Measurements from ENCODE around the gene FAS.
A peak's percentile ranks its signal among the peaks of the same experiment; 100 is the strongest.

FAS gene

DNA sequence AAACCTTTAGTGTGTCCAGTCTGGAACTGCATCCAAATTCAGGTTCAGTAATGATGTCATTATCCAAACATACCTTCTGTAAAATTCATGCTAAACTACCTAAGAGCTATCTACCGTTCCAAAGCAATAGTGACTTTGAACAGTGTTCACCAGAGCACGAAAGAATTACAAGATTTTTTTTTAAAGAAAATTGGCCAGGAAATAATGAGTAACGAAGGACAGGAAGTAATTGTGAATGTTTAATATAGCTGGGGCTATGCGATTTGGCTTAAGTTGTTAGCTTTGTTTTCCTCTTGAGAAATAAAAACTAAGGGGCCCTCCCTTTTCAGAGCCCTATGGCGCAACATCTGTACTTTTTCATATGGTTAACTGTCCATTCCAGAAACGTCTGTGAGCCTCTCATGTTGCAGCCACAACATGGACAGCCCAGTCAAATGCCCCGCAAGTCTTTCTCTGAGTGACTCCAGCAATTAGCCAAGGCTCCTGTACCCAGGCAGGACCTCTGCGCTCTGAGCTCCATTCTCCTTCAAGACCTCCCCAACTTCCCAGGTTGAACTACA lies 694 bp upstream of the FAS start:
- H3K9me2 ChIP-seq (replicated peaks; ENCODE audit: low read depth, low read length): no peaks in the 10 kb centered on the region
- peak overlapping the region; percentile 82 for H3K4me2 ChIP-seq (ENCODE audit: low read depth, low read length, poor library complexity, severe bottlenecking)
- no peaks in the 10 kb centered on the region for H4K20me1 ChIP-seq (ENCODE audit: insufficient read depth, low read length, poor library complexity, severe bottlenecking)
- peak overlapping the region; percentile 99 for H3K9ac ChIP-seq (ENCODE audit: low read depth, low read length, poor library complexity, severe bottlenecking)
- peak overlapping the region; percentile 93; the same call in 1 of the 2 replicates for H2AFZ ChIP-seq (ENCODE audit: low read length)
- peaks cover 6% of the 10 kb centered on the region for H3K27me3 ChIP-seq (ENCODE audit: insufficient read depth, low read length, poor library complexity, severe bottlenecking)
- no peak for TF ChIP-seq CTCF (conservative IDR thresholded peaks at IDR 0.05; ENCODE audit: low read length)
- no peak for TF ChIP-seq EZH2phosphoT487 (IDR thresholded peaks at IDR 0.05; ENCODE audit: borderline replicate concordance)
- no peaks in the 10 kb centered on the region for H3K9me3 ChIP-seq (ENCODE audit: insufficient read depth, low read depth, low read length)
- H3F3A ChIP-seq (ENCODE audit: low read depth): peaks cover 11% of the 10 kb centered on the region; the same call in 1 of the 2 replicates
- no peaks in the 10 kb centered on the region for H3K36me3 ChIP-seq (ENCODE audit: insufficient read depth, low read length)
- H3K79me2 ChIP-seq (ENCODE audit: insufficient read depth, low read length): peaks cover 26% of the 10 kb centered on the region
- peaks cover 66% of the 10 kb centered on the region for H3K4me1 ChIP-seq (ENCODE audit: insufficient read depth, low read length, poor library complexity, severe bottlenecking)
- H3K4me3 ChIP-seq (ENCODE audit: low read length, poor library complexity, severe bottlenecking): peak overlapping the region; percentile 99

DNA sequence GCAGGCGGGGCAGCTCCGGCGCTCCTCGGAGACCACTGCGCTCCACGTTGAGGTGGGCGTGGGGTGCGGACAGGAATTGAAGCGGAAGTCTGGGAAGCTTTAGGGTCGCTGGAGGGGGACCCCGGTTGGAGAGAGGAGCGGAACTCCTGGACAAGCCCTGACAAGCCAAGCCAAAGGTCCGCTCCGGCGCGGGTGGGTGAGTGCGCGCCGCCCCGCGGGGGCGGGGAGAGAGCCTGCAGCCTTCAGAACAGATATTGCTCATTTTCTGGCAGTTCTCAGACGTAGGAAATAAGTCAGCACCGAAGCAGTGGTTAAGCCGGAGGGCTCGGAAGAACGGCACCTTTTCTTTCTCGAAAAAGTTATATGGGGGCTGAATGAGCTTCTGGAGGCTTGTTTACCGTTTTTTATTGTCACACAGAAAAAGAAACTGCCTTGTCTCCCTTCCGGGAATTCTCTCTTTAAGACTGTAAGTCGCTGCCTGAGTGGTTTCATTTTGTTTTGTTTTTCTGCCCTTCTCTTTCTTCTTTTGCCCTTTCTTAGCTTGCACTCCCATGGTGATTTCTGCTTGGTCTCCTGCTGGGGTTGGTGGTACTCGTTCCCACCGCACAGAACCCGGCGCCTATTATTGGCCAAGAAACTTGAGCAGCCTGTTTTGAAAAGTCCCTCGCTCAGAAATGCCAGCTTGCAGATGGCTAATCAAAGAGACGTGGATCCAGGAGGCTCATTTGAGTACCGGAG lies 732 bp downstream of the FAS start:
- H3K4me2 ChIP-seq (ENCODE audit: low read depth, low read length, poor library complexity, severe bottlenecking): peak overlapping the region; percentile 82
- no peaks in the 10 kb centered on the region for H3K9me3 ChIP-seq (ENCODE audit: insufficient read depth, low read depth, low read length)
- peaks cover 11% of the 10 kb centered on the region; the same call in 1 of the 2 replicates for H3F3A ChIP-seq (ENCODE audit: low read depth)
- peak overlapping the region; percentile 99 for H3K4me3 ChIP-seq (ENCODE audit: low read length, poor library complexity, severe bottlenecking)
- H3K9me2 ChIP-seq (replicated peaks; ENCODE audit: low read depth, low read length): no peaks in the 10 kb centered on the region
- H3K4me1 ChIP-seq (ENCODE audit: insufficient read depth, low read length, poor library complexity, severe bottlenecking): peaks cover 73% of the 10 kb centered on the region
- no peaks in the 10 kb centered on the region for H4K20me1 ChIP-seq (ENCODE audit: insufficient read depth, low read length, poor library complexity, severe bottlenecking)
- peaks cover 34% of the 10 kb centered on the region for H3K79me2 ChIP-seq (ENCODE audit: insufficient read depth, low read length)
- TF ChIP-seq EZH2phosphoT487 (IDR thresholded peaks at IDR 0.05; ENCODE audit: borderline replicate concordance) (no peak), CTCF (conservative IDR thresholded peaks at IDR 0.05; ENCODE audit: low read length) (peak; percentile 19; the same call in 1 of the 2 replicates)
- H3K36me3 ChIP-seq (ENCODE audit: insufficient read depth, low read length): no peaks in the 10 kb centered on the region
- peak overlapping the region; percentile 99 for H3K9ac ChIP-seq (ENCODE audit: low read depth, low read length, poor library complexity, severe bottlenecking)
- H3K27me3 ChIP-seq (ENCODE audit: insufficient read depth, low read length, poor library complexity, severe bottlenecking): peaks cover 6% of the 10 kb centered on the region
- H2AFZ ChIP-seq (ENCODE audit: low read length): peak overlapping the region; percentile 93

DNA sequence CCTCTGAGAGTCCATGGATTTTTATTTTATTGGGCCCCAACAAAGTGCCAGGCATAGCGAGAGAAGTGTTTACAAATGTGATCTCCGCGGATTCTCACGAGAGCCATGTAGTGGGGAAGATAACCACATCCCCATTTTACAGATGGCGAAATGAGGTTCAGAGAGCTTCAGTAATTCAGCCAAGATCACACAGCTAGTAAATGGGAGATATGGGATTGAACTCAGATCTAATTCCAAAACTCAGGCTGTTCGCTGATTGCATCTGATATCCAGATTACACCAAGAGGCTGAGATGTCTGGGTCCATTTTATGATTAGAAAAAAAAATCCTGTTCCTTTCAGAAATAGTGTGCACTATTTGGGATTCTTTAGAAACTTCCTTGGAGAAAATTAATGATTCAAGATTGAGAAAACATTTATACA lies 1.3 kb downstream of the FAS start:
- Histone ChIP-seq H2AFZ (ENCODE audit: low read length) (peak overlapping the region; percentile 93), H3K36me3 (ENCODE audit: insufficient read depth, low read length) (no peaks in the 10 kb centered on the region), H3F3A (ENCODE audit: low read depth) (peaks cover 11% of the 10 kb centered on the region; the same call in 1 of the 2 replicates), H3K9me2 (replicated peaks; ENCODE audit: low read depth, low read length) (no peaks in the 10 kb centered on the region), H3K27me3 (ENCODE audit: insufficient read depth, low read length, poor library complexity, severe bottlenecking) (peaks cover 6% of the 10 kb centered on the region), H3K9ac (ENCODE audit: low read depth, low read length, poor library complexity, severe bottlenecking) (peak overlapping the region; percentile 99), H3K79me2 (ENCODE audit: insufficient read depth, low read length) (peaks cover 34% of the 10 kb centered on the region), H3K9me3 (ENCODE audit: insufficient read depth, low read depth, low read length) (no peaks in the 10 kb centered on the region), H3K4me1 (ENCODE audit: insufficient read depth, low read length, poor library complexity, severe bottlenecking) (peaks cover 71% of the 10 kb centered on the region), H3K4me2 (ENCODE audit: low read depth, low read length, poor library complexity, severe bottlenecking) (peak overlapping the region; percentile 82), H3K4me3 (ENCODE audit: low read length, poor library complexity, severe bottlenecking) (peak overlapping the region; percentile 99), H4K20me1 (ENCODE audit: insufficient read depth, low read length, poor library complexity, severe bottlenecking) (no peaks in the 10 kb centered on the region)
- no peak for TF ChIP-seq CTCF (conservative IDR thresholded peaks at IDR 0.05; ENCODE audit: low read length)
- no peak for TF ChIP-seq EZH2phosphoT487 (IDR thresholded peaks at IDR 0.05; ENCODE audit: borderline replicate concordance)

Measured in Loucy (cell line).